RWPE2 (cell line): Measurements from ENCODE around the gene HSPE1.
A peak's percentile ranks its signal among the peaks of the same experiment; 100 is the strongest.
"Not testable (repeated sequence)": the region's sequence is repeated elsewhere in the genome, so short reads cannot be mapped to it uniquely, and the experiment has no call there.

Experiments
- ATAC-seq: fragments of 200-7000 bp; cut with Tn5 transposase; 3 replicates; pipeline ENCODE4 v1.9.1; 2021; ENCODE audit warnings: low read depth
- DNase-seq: peaks from one replicate; pipeline ENCODE4 v3.0.0-alpha.2; 2020; ENCODE audit warnings: low spot score
- H3K27ac ChIP-seq: fragments of 450-650 bp; 2 replicates; pipeline ENCODE4 v1.5.1; 2017; ENCODE audit warnings: mild to moderate bottlenecking; ENCODE audit not compliant: poor library complexity, severe bottlenecking
- H3K27me3 ChIP-seq: fragments of 250-450 bp; sonication (Bioruptor Pico); 2 replicates; pipeline ENCODE4 v1.5.1; 2021; ENCODE audit warnings: mild to moderate bottlenecking, moderate library complexity; ENCODE audit not compliant: insufficient read depth, poor library complexity, severe bottlenecking
- H3K36me3 ChIP-seq: fragments of 250-450 bp; sonication (Bioruptor Pico); 2 replicates; pipeline ENCODE4 v1.5.1; 2020; ENCODE audit warnings: low read depth, mild to moderate bottlenecking, moderate library complexity
- H3K4me1 ChIP-seq: fragments of 250-450 bp; sonication (Bioruptor Pico); 2 replicates; pipeline ENCODE4 v1.5.1; 2021; ENCODE audit warnings: mild to moderate bottlenecking, moderate library complexity; ENCODE audit not compliant: insufficient read depth, poor library complexity, severe bottlenecking
- H3K4me3 ChIP-seq: fragments of 250-450 bp; sonication (Bioruptor Pico); 2 replicates; pipeline ENCODE4 v1.5.1; 2021; ENCODE audit warnings: mild to moderate bottlenecking, moderate library complexity; ENCODE audit not compliant: severe bottlenecking
- H3K9me3 ChIP-seq: fragments of 250-450 bp; sonication (Bioruptor Pico); 2 replicates; pipeline ENCODE4 v1.5.1; 2021; ENCODE audit warnings: mild to moderate bottlenecking, moderate library complexity; ENCODE audit not compliant: severe bottlenecking
- TF ChIP-seq, protein P1 (sequence below): fragments of 450-650 bp; IDR thresholded peaks from one replicate; pipeline ENCODE4 v1.5.1; 2017; ENCODE audit warnings: mild to moderate bottlenecking, moderate library complexity; ENCODE audit not compliant: poor library complexity, severe bottlenecking

The HSPE1 gene

DNA sequence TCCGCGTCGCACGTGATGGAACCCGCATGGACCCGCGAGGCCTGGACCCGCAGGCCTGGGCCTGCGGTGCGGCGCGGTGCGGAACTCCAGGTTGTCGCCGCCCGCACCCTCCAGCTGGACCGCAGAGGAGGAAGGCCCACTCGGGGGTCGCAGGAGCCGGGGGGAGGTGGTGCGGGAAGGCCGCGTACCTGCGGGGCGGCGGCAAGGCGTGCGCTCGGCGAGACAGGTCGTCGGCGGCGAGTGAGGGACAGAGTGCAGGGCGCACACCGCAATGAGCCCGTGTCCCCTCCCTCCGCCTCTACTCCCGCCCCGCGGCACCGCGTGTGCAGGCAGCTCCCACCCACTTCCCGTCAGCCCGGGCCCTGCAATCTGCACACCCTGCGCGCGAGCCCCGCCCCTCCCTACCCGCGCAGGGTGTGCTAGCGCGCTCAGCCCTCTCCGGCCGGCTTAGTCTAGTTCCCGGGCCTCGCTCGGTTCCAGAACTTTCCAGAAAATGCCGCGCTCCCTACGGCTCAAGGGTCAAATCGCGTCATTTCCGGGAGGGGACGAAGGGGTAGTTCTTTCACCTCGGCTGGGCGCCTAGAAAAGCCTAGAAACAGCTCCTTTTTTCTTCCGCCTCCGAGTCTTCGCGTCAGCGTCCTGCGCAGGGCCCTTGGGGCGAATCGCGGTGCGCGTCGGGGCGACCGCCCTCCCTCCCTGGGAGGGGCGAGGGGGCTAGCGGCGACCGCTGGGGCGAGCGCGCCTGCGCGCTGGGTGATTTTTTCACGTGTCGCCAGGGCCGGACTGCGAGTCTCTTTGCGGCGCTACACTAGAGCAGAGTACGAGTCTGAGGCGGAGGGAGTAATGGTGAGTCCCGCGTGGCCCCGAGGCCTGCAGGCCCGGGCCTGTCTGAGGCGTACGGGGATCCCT is at the start of gene HSPE1, which contains the start of gene HSPD1:
Gene HSPE1, plus strand, starts transcription at position 786 of the 909 bp plus-strand sequence. Its CDS starts 58 bp downstream, at position 844.
Gene HSPD1, minus strand, starts transcription at position 247 of the 909 bp plus-strand sequence. CDS start 992 bp downstream, outside the sequence.
- no peaks in the 10 kb centered on the region for H3K9me3 ChIP-seq
- peak within 1 kb of the TSS; percentile 85 for H3K27ac ChIP-seq
- peak; percentile 98 for DNase-seq
- ATAC-seq = peak; percentile 88
- H3K27me3 ChIP-seq = no peaks in the 10 kb centered on the region
- H3K4me1 ChIP-seq = peaks cover 25% of the 10 kb centered on the region
- H3K4me3 ChIP-seq = peak within 1 kb of the TSS; percentile 72
- H3K36me3 ChIP-seq = peaks cover 77% of the 10 kb centered on the region
- TF ChIP-seq, protein P1, sequence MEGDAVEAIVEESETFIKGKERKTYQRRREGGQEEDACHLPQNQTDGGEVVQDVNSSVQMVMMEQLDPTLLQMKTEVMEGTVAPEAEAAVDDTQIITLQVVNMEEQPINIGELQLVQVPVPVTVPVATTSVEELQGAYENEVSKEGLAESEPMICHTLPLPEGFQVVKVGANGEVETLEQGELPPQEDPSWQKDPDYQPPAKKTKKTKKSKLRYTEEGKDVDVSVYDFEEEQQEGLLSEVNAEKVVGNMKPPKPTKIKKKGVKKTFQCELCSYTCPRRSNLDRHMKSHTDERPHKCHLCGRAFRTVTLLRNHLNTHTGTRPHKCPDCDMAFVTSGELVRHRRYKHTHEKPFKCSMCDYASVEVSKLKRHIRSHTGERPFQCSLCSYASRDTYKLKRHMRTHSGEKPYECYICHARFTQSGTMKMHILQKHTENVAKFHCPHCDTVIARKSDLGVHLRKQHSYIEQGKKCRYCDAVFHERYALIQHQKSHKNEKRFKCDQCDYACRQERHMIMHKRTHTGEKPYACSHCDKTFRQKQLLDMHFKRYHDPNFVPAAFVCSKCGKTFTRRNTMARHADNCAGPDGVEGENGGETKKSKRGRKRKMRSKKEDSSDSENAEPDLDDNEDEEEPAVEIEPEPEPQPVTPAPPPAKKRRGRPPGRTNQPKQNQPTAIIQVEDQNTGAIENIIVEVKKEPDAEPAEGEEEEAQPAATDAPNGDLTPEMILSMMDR = no peak

DNA sequence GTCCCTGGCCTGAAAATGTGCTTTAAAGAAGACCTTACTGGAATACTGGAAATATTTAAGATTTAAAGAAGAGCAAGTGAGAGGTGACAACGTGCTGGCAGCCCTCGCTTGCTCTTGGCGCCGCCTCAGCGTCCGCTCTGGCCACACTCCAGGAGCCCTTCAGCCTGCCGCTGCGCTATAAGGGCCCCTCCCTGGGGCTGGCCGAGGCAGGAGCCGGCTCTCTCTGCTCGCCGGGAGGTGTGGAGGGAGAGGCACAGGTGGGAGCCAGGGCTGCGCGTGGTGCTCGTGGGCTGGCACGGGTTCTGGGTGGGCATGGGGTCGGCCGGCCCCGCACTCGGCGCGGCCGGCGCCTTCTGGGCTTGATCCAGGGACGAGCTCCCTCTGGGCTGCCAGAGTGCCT is 49.7 kb upstream of the HSPE1 start:
- TF ChIP-seq, protein P1 = no peak
- Histone ChIP-seq H3K36me3 (no peaks in the 10 kb centered on the region; the same call in 1 of the 2 replicates), H3K27ac (no peak overlapping the region), H3K27me3 (no peaks in the 10 kb centered on the region), H3K9me3 (no peaks in the 10 kb centered on the region), H3K4me3 (no peak overlapping the region), H3K4me1 (no peaks in the 10 kb centered on the region)
- DNase-seq (no peak), ATAC-seq (no peak)

DNA sequence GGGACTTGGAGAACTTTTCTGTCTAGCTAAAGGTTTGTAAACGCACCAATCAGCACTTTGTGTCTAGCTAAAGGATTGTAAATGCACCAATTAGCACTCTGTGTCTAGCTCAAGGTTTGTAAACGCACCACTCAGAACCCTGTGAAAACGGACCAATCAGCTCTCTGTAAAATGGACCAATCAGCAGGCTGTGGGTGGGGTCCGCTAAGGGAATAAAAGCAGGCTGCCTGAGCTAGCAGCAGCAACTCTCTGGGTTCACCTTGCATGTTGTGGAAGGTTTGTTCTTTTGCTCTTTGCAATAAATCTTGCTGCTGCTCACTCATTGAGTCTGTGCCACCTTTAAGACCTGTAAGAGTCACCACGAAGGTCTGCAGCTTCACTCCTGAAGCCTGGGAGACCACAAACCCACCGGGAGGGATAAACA is 49.2 kb upstream of the HSPE1 start:
- not testable (repeated sequence) for ATAC-seq, H3K27ac ChIP-seq, H3K27me3 ChIP-seq, DNase-seq, H3K9me3 ChIP-seq, H3K4me3 ChIP-seq, H3K36me3 ChIP-seq, H3K4me1 ChIP-seq

DNA sequence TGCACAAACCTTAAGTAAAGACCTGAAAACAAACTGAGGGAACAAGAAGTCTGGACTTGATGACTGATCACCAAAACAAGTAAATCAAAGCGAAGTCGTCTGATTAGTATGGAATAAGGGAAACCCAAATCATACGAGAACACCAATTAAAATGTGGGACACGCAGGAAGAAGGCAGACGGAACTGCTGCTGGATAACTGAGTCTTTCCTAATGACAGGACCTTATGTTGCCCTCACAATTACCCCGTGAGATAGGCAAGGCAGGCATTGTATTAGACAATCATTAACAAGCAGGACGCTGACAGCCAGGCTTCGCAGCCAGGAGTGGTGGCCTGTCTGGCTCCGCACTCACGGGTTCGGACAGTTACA is 47.4 kb upstream of the HSPE1 start:
- no peaks in the 10 kb centered on the region for H3K4me1 ChIP-seq
- no peaks in the 10 kb centered on the region for H3K27me3 ChIP-seq
- H3K36me3 ChIP-seq = peaks cover 7% of the 10 kb centered on the region
- ATAC-seq = peak; percentile 22
- DNase-seq = no peak
- peak overlapping the region; percentile 89 for H3K4me3 ChIP-seq
- TF ChIP-seq, protein P1 = no peak
- H3K27ac ChIP-seq = peak overlapping the region; percentile 88
- no peaks in the 10 kb centered on the region for H3K9me3 ChIP-seq

DNA sequence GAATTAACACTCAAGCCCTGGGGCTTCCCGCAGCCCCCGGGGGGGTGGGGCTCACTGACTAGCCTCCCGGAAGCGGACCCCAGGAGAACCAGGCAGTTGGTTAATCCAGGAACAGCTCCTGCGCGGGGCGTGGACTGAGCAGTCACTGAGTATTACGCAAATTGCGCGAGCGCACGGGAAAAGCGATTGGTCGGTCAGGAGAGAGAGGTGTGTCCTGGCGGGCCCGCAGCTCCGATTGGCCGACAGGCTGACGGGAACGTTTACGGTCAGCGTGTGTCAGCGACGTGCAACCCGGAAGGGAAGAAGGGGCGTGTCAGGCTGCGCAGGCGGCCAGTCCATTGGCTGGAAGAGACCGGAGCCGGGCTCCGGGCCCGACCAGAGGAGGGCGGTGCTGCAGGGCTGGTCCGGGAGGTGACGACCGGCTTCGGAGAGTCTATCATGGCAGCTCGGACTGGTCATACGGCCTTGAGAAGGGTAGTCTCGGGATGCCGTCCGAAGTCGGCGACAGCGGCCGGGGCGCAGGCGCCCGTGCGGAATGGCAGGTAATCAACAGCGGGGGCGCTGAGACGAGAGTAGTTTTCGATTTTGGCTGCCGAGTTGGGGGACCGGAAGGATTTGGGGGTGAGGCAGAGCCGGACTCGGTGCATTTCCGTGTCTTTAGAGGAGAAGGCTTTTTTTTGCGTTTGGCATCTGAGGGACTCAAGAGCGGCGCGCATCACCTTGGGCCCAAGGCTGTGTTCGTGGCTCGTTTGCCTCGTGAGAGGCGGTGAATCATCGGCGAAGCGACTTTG is 46.9 kb upstream of the HSPE1 start, which contains the start of gene COQ10B:
Gene COQ10B, plus strand, starts transcription at position 430 of the 791 bp plus-strand sequence. Its CDS starts 9 bp downstream, at position 439.
- TF ChIP-seq, protein P1 = peak; percentile 22
- ATAC-seq (peak; percentile 95), DNase-seq (peak; percentile 99)
- H3K36me3 ChIP-seq = peaks cover 9% of the 10 kb centered on the region
- H3K4me3 ChIP-seq = peak within 1 kb of the TSS; percentile 89
- no peaks in the 10 kb centered on the region for H3K9me3 ChIP-seq
- no peaks in the 10 kb centered on the region for H3K27me3 ChIP-seq
- H3K27ac ChIP-seq = peak within 1 kb of the TSS; percentile 88
- no peaks in the 10 kb centered on the region for H3K4me1 ChIP-seq
